ENCODE measurements around the gene C1orf56. TPM values are rescaled to one million over a fixed set of nuclear protein-coding genes. Genes with fewer than 3 reads are reported as not detected.

The C1orf56 gene, protein sequence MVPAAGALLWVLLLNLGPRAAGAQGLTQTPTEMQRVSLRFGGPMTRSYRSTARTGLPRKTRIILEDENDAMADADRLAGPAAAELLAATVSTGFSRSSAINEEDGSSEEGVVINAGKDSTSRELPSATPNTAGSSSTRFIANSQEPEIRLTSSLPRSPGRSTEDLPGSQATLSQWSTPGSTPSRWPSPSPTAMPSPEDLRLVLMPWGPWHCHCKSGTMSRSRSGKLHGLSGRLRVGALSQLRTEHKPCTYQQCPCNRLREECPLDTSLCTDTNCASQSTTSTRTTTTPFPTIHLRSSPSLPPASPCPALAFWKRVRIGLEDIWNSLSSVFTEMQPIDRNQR
- polyA plus RNA-seq, result 12.8 and 18.3 TPM in 2 replicates

DNA sequence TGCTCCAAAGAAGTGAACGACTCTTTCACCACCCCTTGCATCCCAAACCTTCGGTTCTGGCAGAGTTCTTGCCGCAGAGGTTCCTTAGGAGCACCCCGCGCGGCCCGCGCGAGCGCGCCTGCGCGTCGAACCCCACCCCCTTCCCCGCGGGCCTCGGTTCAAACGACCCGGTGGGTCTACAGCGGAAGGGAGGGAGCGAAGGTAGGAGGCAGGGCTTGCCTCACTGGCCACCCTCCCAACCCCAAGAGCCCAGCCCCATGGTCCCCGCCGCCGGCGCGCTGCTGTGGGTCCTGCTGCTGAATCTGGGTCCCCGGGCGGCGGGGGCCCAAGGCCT, at the start of gene C1orf56:
C1orf56 (plus strand) TSS at position 161 of the 334 bp plus-strand sequence; CDS start at position 258, 97 bp downstream.

GRCh38 chr1:151006327-151007052, 41.1 kb upstream of the C1orf56 start, which contains the start of gene MINDY1:
MINDY1 (minus strand) TSS chr1:151006902; CDS start chr1:151002617, 4,285 bp downstream.

GRCh38 chr1:151008244-151009205, 39.0 kb upstream of the C1orf56 start, which contains the start of gene PRUNE1:
PRUNE1 (plus strand) TSS chr1:151008449; CDS start chr1:151008633, 184 bp downstream.

DNA sequence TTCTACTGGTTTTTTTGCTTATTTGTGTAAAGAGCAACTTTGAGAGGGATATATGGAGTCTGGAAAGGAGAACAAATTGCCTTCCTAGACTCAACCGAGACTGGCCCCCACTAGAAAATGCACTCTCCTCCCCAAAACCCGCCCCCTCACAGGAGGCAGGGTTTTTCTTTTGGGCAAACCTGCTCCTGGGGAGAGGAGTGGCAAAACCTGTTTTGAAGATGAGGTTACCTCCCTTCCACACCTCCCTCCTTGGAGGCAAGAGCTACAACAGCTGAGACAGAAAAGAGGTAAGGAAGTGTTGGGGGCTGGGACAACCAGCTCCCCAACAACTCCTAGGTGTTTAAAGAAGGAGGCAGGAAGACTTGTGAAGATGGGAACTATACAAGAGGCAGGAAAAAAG, 11.2 kb upstream of the C1orf56 start, which contains the start of gene BNIPL:
BNIPL (plus strand) TSS at position 231 of the 400 bp plus-strand sequence; CDS start at position 371, 140 bp downstream.

DNA sequence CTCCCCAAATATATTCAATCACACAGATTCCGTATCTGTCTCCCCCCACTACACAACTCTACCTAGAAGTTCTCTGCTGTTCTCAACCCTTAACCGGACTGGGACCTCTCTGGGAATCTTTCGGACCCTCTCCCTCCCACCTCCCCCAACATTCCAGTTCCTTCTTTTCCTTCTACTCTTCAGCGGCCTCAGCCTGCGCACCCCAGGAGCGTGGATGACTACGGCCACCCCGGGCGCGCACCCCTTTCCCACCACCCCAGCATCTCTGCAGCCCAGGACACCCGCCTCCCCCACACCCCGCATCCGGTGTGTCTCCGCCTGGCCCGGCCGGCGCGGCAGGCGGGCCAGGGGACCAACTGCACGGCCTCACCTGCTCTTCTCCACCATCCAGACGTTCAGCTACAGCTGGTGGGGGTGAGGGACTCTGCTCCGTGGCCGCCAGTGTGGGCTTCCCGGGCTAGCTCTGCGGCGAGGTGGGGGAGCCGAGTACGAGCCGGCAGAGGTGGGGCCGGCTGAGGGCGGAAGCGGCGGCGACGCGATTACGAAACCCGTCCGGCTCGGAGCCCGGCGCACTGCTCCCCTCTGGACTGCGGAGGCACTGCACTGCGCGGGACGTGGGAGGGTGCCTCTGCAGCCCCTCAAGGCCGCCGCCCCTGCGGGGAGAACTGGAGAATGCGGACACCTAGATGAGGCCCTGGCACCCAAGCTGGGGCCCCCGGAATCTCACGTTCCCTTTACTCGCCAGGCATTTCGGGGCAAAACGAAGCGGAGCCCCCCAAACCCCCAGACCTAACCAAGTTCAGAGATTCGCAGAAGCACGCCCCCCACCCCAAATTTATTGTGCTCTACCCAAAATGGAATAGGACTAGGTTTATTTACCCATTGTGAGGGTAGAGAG, 11.8 kb downstream of the C1orf56 start, which contains the start of gene CDC42SE1:
CDC42SE1 (minus strand) TSS at position 514 of the 898 bp plus-strand sequence. CDS start 3,892 bp downstream, outside the sequence.

GRCh38 chr1:151060007-151060656, 12.6 kb downstream of the C1orf56 start, which contains the start of gene MLLT11:
MLLT11 (plus strand) TSS chr1:151060397; CDS start chr1:151067225, 6,828 bp downstream.

DNA sequence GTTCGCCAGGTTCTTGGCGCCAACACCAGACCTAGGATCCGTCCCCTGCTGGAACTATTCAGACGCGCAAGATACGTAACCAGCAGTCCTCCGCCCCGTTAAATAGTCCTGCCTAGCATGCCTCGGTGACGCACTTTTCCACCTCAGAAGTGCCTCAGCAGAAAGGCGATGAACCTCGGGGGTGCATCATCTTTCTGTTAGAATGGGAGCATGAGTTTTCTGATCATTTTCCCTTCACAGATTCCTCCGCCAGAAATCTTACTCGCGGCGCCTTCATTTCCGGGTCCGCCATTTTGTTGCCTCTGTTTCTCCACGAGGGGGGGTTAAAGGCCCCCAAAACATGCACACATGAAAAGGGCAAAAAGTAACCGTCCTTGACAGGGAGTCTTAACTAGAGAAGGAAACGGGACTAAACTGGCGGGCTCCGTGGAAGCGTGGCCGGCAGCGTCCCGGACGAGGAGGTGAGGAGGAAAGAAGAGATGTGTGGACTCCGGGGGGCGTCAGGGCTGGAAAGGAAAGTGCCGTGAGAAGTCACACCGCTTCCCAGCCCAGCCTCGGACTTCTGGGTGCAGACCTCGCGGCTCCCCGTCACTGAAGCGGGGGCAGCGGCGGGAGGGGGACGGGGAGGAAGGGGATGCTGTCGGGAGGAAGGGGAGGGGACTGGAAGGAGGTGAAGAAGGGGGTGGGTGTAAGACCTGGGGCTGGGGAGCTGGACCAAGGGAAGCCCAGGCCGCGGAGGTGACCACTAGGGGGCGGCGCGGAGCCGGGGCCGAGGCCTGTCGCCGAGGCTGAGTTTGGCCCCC, 23.1 kb downstream of the C1orf56 start, which contains the start of gene GABPB2:
GABPB2 (plus strand) TSS at position 288 of the 803 bp plus-strand sequence. CDS start 17,429 bp downstream, outside the sequence.

Other genes starting within 250 kb of the C1orf56 start
- gene CTSK, start 239.5 kb upstream of the C1orf56 start, polyA plus RNA-seq, result 3.8 and 11.7 TPM in 2 replicates
- gene ARNT, start 171.2 kb upstream of the C1orf56 start, polyA plus RNA-seq, result 13.5 and 18.7 TPM in 2 replicates
- gene CTXND2, start 160.6 kb upstream of the C1orf56 start, polyA plus RNA-seq, result not detected in 2 replicates
- gene SETDB1, start 121.4 kb upstream of the C1orf56 start, polyA plus RNA-seq, result 7.4 and 12.1 TPM in 2 replicates
- gene CERS2, start 72.9 kb upstream of the C1orf56 start, polyA plus RNA-seq, result 2.0 and 2.5 TPM in 2 replicates
- gene ANXA9, start 65.5 kb upstream of the C1orf56 start, polyA plus RNA-seq, result not detected in 2 replicates
- gene MINDY1, start 40.8 kb upstream of the C1orf56 start, polyA plus RNA-seq, result 0.55 and 1.1 TPM in 2 replicates
- 13.0 and 22.9 TPM in 2 replicates for gene PRUNE1, start 39.3 kb upstream of the C1orf56 start, polyA plus RNA-seq
- gene BNIPL, start 11.2 kb upstream of the C1orf56 start, polyA plus RNA-seq, result 0.26 and 0.60 TPM in 2 replicates
- gene CDC42SE1, start 11.9 kb downstream of the C1orf56 start, polyA plus RNA-seq, result 11.7 and 17.5 TPM in 2 replicates
- gene MLLT11, start 12.6 kb downstream of the C1orf56 start, polyA plus RNA-seq, result 149 and 204 TPM in 2 replicates
- 3.0 and 6.1 TPM in 2 replicates for gene GABPB2, start 23.0 kb downstream of the C1orf56 start, polyA plus RNA-seq
- 0.95 and 2.5 TPM in 2 replicates for gene SEMA6C, start 98.9 kb downstream of the C1orf56 start, polyA plus RNA-seq
- not detected in 2 replicates for gene TNFAIP8L2, start 108.9 kb downstream of the C1orf56 start, polyA plus RNA-seq
- gene LYSMD1, start 118.2 kb downstream of the C1orf56 start, polyA plus RNA-seq, result 19.2 and 19.6 TPM in 2 replicates
- gene SCNM1, start 118.4 kb downstream of the C1orf56 start, polyA plus RNA-seq, result 138 and 168 TPM in 2 replicates
- not detected in 2 replicates for gene TMOD4, start 128.2 kb downstream of the C1orf56 start, polyA plus RNA-seq
- gene VPS72, start 142.4 kb downstream of the C1orf56 start, polyA plus RNA-seq, result 9.7 and 12.8 TPM in 2 replicates
- gene PIP5K1A, start 150.8 kb downstream of the C1orf56 start, polyA plus RNA-seq, result 2.9 and 3.3 TPM in 2 replicates
- 80.4 and 119 TPM in 2 replicates for gene PSMD4, start 207.0 kb downstream of the C1orf56 start, polyA plus RNA-seq
- 0.07 and 0.34 TPM in 2 replicates for gene ZNF687, start 234.5 kb downstream of the C1orf56 start, polyA plus RNA-seq